Calu3 (cell line): ENCODE results near the gene FRS3. TPM values are rescaled to one million over a fixed set of nuclear protein-coding genes. Genes with fewer than 3 reads are reported as not detected.
A peak's percentile ranks its signal among the peaks of the same experiment; 100 is the strongest.

Experiments used
- BruUV-seq: library from RNA; stranded (reverse); fragments of 400-500 nt; replicated peaks from 2 replicates; lab custom pipeline; 2021; lab: Mats Ljungman, UMichigan
- CTCF ChIA-PET: fragments of 300-600 bp; sonication (Branson Sonifier 250); formaldehyde crosslinking; loops from one replicate; lab custom pipeline; 2022; ENCODE audit warnings: antibody characterized with exemption; lab: Charles Lee
- DNase-seq: peaks from one replicate; pipeline ENCODE4 v3.0.0; 2022
- H3K27ac Mint-ChIP-seq: one replicate; pipeline ENCODE4 v1.8.0; 2022; ENCODE audit warnings: mixed read lengths; ENCODE audit not compliant: unreplicated experiment
- H3K27me3 Mint-ChIP-seq: one replicate; pipeline ENCODE4 v1.8.0; 2022; ENCODE audit warnings: mixed read lengths; ENCODE audit not compliant: unreplicated experiment
- H3K36me3 Mint-ChIP-seq: one replicate; pipeline ENCODE4 v1.8.0; 2022; ENCODE audit warnings: mild to moderate bottlenecking, moderate library complexity, mixed read lengths; ENCODE audit not compliant: insufficient read depth, unreplicated experiment
- H3K4me1 Mint-ChIP-seq: one replicate; pipeline ENCODE4 v1.8.0; 2022; ENCODE audit warnings: mild to moderate bottlenecking, low read depth, mixed read lengths; ENCODE audit not compliant: unreplicated experiment
- H3K4me3 Mint-ChIP-seq: one replicate; pipeline ENCODE4 v1.8.0; 2022; ENCODE audit warnings: mild to moderate bottlenecking, low read depth, moderate library complexity, mixed read lengths; ENCODE audit not compliant: unreplicated experiment
- H3K9me3 Mint-ChIP-seq: one replicate; pipeline ENCODE4 v1.8.0; 2022; ENCODE audit warnings: low read depth, mixed read lengths; ENCODE audit not compliant: unreplicated experiment
- intact Hi-C: fragments of 100-400 bp; cut with micrococcal nuclease; formaldehyde crosslinking; loops from one replicate; pipeline ENCODE4 v1.10.0; 2022; ENCODE audit not compliant: unreplicated experiment
- total RNA-seq: library from RNA; stranded (reverse); gene quantifications from 2 replicates; pipeline ENCODE4 v1.2.3, GENCODE V29; 2022
- TF ChIP-seq, protein P1 (sequence below): fragments of 200-600 bp; IDR thresholded peaks from one replicate; pipeline ENCODE4 v1.8.0; 2022; ENCODE audit warnings: antibody characterized with exemption; ENCODE audit not compliant: unreplicated experiment

The FRS3 gene
- total RNA-seq, 1 experiment from 2014 or later: 6.6 TPM

DNA sequence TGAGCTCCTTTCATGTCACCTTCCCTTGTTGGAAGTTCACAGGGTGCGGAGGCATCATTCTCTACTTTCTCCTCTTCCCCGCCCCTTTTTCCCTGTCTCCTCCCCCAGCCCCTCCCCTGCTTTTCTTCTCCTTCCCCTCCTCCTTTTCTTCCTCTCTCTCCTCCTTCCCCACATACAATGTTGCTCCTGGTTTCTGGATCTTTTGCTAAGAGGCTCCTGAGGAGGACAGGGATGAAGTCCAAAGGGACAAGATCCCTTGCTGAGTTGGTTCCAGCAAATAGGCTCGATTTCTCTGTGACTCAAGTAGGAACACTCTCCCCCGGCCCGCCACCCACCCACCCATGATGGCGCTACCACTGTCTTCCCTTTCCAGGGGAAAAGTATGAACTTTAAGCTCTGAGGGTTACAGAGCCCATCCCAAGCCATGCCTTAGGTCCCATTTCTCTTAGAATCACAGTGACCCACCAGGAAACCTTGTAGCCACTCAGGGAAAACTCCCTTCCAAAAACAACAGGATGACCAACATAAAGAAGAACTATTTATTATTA is 43.4 kb downstream of the FRS3 start:
- BruUV-seq: no TSS peak
- DNase-seq: no peak
- Mint-ChIP-seq H3K4me3 (peak overlapping the region; percentile 76), H3K27ac (no peak overlapping the region), H3K4me1 (peaks cover 16% of the 10 kb centered on the region), H3K36me3 (peaks cover 24% of the 10 kb centered on the region), H3K27me3 (no peaks in the 10 kb centered on the region), H3K9me3 (no peaks in the 10 kb centered on the region)
- intact Hi-C loops: no loop called here
- CTCF ChIA-PET: interaction anchor here (0.7 kb wide), 1 partner anchor 228 kb away, joined by 7 read pairs; no protein-coding TSS in a partner anchor
- TF ChIP-seq, protein P1, sequence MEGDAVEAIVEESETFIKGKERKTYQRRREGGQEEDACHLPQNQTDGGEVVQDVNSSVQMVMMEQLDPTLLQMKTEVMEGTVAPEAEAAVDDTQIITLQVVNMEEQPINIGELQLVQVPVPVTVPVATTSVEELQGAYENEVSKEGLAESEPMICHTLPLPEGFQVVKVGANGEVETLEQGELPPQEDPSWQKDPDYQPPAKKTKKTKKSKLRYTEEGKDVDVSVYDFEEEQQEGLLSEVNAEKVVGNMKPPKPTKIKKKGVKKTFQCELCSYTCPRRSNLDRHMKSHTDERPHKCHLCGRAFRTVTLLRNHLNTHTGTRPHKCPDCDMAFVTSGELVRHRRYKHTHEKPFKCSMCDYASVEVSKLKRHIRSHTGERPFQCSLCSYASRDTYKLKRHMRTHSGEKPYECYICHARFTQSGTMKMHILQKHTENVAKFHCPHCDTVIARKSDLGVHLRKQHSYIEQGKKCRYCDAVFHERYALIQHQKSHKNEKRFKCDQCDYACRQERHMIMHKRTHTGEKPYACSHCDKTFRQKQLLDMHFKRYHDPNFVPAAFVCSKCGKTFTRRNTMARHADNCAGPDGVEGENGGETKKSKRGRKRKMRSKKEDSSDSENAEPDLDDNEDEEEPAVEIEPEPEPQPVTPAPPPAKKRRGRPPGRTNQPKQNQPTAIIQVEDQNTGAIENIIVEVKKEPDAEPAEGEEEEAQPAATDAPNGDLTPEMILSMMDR: no peak

DNA sequence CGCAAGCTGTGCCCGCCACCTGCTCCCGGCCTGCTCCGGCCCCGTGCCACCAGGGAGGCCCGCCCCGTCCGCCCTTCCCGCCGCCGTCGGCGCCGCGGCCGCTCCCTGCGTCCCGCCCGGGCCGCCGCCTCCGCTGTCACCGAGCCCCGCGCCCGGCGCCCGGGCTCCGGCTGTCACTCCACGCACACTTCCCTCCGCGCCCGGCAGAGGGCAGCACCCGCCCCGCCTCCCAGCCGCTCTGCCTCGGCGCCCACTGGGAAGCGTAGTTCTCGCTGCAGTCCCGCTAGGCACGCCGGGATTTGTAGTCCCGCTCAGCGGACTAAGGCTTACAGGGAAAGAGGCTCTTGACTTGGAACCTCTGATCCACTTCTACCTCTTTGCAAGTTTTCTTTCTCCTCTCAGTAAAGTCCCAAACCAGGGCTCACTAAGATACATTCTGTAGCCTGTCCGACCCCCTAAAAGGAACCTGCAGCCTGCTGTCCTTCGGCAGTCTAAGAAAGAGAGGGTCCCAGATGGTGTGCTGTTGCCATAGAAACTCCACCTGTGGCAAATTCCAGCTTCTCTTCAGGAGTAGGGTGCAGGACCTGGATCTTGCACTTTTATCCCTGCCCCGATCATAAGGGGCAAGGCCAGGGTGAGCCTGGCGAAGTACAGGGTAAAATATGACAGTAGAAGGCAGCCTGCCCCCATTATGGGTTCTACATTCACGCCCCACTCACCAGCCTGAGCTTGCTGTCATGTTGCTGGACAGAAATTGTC is 44.1 kb downstream of the FRS3 start, which contains the start of gene TFEB:
Gene TFEB (minus strand): TSS at position 182 of the 759 bp plus-strand sequence. CDS start 44,395 bp downstream, outside the sequence.
- CTCF ChIA-PET: interaction anchor here (0.6 to 3.5 kb wide), 3 partner anchors 22 to 659 kb away, joined by 3 to 22 read pairs (median 8); no protein-coding TSS in a partner anchor
- peaks cover 24% of the 10 kb centered on the region for H3K36me3 Mint-ChIP-seq
- intact Hi-C loops: loop anchor here (2.0 kb wide), 1 partner anchor 41 kb away; no protein-coding TSS in a partner anchor
- no TSS peak for BruUV-seq
- H3K27me3 Mint-ChIP-seq: no peaks in the 10 kb centered on the region
- H3K27ac Mint-ChIP-seq: no peak within 1 kb of the TSS
- TF ChIP-seq, protein P1: peak; percentile 95
- no peaks in the 10 kb centered on the region for H3K9me3 Mint-ChIP-seq
- peak; percentile 98 for DNase-seq
- peaks cover 15% of the 10 kb centered on the region for H3K4me1 Mint-ChIP-seq
- peak within 1 kb of the TSS; percentile 76 for H3K4me3 Mint-ChIP-seq

DNA sequence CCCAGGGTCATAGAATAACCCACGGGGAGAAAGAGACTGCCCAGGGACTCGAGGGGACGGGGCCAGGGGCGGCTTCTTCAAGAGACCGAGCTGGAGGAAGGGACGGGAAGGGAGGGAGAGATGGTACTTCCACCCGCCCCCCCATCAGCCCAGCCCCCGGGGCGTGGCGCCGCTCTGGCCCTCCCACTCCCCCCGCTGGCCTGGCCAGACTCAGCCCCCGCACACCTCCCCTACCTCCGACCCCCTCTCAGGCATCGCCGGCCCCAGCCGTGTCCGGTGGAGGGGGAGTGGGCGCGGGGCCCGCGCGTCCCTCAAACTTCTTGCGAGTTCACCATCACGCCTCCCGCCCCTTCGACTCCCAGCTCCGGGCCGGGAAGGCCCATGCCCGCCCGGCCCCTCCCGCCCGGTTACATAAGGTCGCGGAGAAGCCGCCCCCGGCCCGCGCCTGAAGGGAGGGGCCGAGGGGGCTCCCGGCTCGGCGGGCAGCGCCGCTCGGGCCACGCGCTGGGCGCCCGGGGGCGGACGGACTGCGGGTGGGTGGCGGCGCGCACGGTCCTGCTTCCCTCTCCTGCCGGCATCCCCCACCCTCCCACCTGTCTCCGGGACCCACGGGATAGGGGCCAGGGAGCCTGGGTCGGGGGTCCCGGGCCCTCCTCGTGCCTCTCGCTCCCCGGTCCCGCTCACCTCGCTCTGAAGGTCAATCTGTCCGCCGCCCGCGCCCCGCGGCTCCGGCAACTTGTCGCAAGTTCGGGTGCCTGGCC is 44.9 kb downstream of the FRS3 start:
- no peak overlapping the region for H3K27ac Mint-ChIP-seq

More for the DNA sequence above, 44.9 kb downstream of the FRS3 start:
- intact Hi-C loops: loop anchor here (2.0 kb wide), 1 partner anchor 42 kb away; no protein-coding TSS in a partner anchor
- Mint-ChIP-seq H3K9me3 (no peaks in the 10 kb centered on the region), H3K36me3 (peaks cover 24% of the 10 kb centered on the region), H3K27me3 (no peaks in the 10 kb centered on the region), H3K4me1 (peaks cover 15% of the 10 kb centered on the region), H3K4me3 (peak overlapping the region; percentile 76)
- CTCF ChIA-PET: interaction anchor here (0.6 to 3.5 kb wide), 8 partner anchors 11 to 659 kb away, joined by 3 to 22 read pairs (median 6); no protein-coding TSS in a partner anchor
- TF ChIP-seq, protein P1: no peak
- DNase-seq: peak; percentile 71
- no TSS peak for BruUV-seq
